HepG2 (cell line): Measurements from ENCODE around the gene GYS2. TPM values are rescaled to one million over a fixed set of nuclear protein-coding genes. Genes with fewer than 3 reads are reported as not detected.

Experiments
- ATAC-seq: fragments of 200-7000 bp; cut with Tn5 transposase; 3 replicates; pipeline ENCODE4 v1.9.1; 2020; ENCODE audit warnings: mild to moderate bottlenecking, moderate library complexity
- BruUV-seq: library from RNA; stranded (reverse); fragments of 400-500 nt; replicated peaks from 2 replicates; lab custom pipeline; 2021; lab: Mats Ljungman, UMichigan
- CTCF ChIA-PET: fragments of 300-600 bp; formaldehyde crosslinking; extraction: SDS; loops from one replicate; lab custom pipeline; 2021; ENCODE audit warnings: low total read pairs, inconsistent platforms, low intra/inter-chr PET ratio; lab: Yijun Ruan, JAX
- POLR2A ChIA-PET: fragments of 350-600 bp; sonication (Branson Sonifier 250); formaldehyde crosslinking; loops from one replicate; lab custom pipeline; 2020; ENCODE audit warnings: antibody characterized with exemption, inconsistent platforms; lab: Yijun Ruan, JAX
- DNase-seq: peaks from one replicate; pipeline ENCODE4 v3.0.0-alpha.2; 2015; ENCODE audit warnings: low spot score
- FAIRE-seq: peaks from 3 replicates; lab custom pipeline; 2011; peaks lifted over from hg19 to GRCh38; lab: Jason Lieb, UNC
- H2AFZ ChIP-seq: one replicate; pipeline ENCODE4 v1.6.1; 2011; ENCODE audit warnings: low read length, inconsistent platforms
- H3K27ac ChIP-seq: fragments of 300-600 bp; 3 replicates; pipeline ENCODE4 v1.8.0; 2011; ENCODE audit warnings: mixed run types, mild to moderate bottlenecking, mixed read lengths, low read length, inconsistent platforms; ENCODE audit not compliant: insufficient read depth; ENCODE audit errors: extremely low read length
- H3K27me3 ChIP-seq, 2 experiments: fragments of 200-600 bp in 1 of 2; 2 replicates in 1 of 2; 3 replicates in 1 of 2; pipeline versions ENCODE4 v1.6.0 to v1.8.0; 2011; ENCODE audit warnings: low read length in 2 of 2, mild to moderate bottlenecking in 2 of 2, moderate library complexity in 2 of 2, inconsistent platforms in 1 of 2; ENCODE audit not compliant: insufficient read depth in 2 of 2, control insufficient read depth in 1 of 2
- H3K36me3 ChIP-seq, 2 experiments: fragments of 200-600 bp in 1 of 2; replicated peaks in 1 of 2; 2 replicates in 1 of 2; 3 replicates in 1 of 2; pipeline versions ENCODE4 v1.5.1 to v1.8.0; 2011; ENCODE audit warnings: low read length in 2 of 2, inconsistent platforms in 1 of 2; ENCODE audit not compliant: insufficient read depth in 2 of 2, control insufficient read depth in 1 of 2
- H3K4me1 ChIP-seq: 2 replicates; pipeline ENCODE4 v1.5.1; 2012; ENCODE audit warnings: low read length, inconsistent platforms; ENCODE audit not compliant: insufficient read depth
- H3K4me2 ChIP-seq: 2 replicates; pipeline ENCODE4 v1.6.0; 2011; ENCODE audit warnings: low read depth, low read length, inconsistent platforms
- H3K4me3 ChIP-seq, 3 experiments: fragments of 200-600 bp in 1 of 3; sonication (generic), shearing (Covaris generic) in 1 of 3; replicated peaks in 1 of 3; 2 replicates each; pipeline ENCODE4 v1.5.1; 2011 to 2016; ENCODE audit warnings: low read length in 3 of 3, inconsistent platforms in 2 of 3, low read depth in 2 of 3, mild to moderate bottlenecking in 2 of 3, control low read depth in 1 of 3, mixed read lengths in 1 of 3; ENCODE audit not compliant: insufficient read depth in 1 of 3
- H3K79me2 ChIP-seq: one replicate; pipeline ENCODE4 v1.6.1; 2011; ENCODE audit warnings: low read length, inconsistent platforms; ENCODE audit not compliant: insufficient read depth
- H3K9ac ChIP-seq: 2 replicates; pipeline ENCODE4 v1.6.0; 2011; ENCODE audit warnings: mild to moderate bottlenecking, low read depth, low read length, inconsistent platforms; ENCODE audit not compliant: insufficient read depth
- H3K9me3 ChIP-seq: 2 replicates; pipeline ENCODE4 v1.5.1; 2012; ENCODE audit warnings: mild to moderate bottlenecking, low read length
- H4K20me1 ChIP-seq: 2 replicates; pipeline ENCODE4 v1.6.0; 2011; ENCODE audit warnings: inconsistent platforms, mild to moderate bottlenecking, low read length, moderate library complexity; ENCODE audit not compliant: insufficient read depth
- ATF1 ChIP-seq: IDR thresholded peaks from 2 replicates; pipeline ENCODE4 v1.6.1; 2016; ENCODE audit warnings: mild to moderate bottlenecking, control low read depth
- CEBPZ ChIP-seq: IDR thresholded peaks from 2 replicates; pipeline ENCODE4 v1.6.1; 2012; ENCODE audit warnings: low read length, improper control_type of control experiment
- JUN ChIP-seq: sonication (generic); formaldehyde crosslinking; IDR thresholded peaks from 2 replicates; pipeline ENCODE4 v1.4.0; 2020; ENCODE audit warnings: mild to moderate bottlenecking, missing genetic modification reagents
- MTA3 ChIP-seq: sonication (generic); formaldehyde crosslinking; IDR thresholded peaks from 2 replicates; pipeline ENCODE4 v1.4.0; 2020; ENCODE audit warnings: missing genetic modification reagents
- POLR2AphosphoS2 ChIP-seq: IDR thresholded peaks from 2 replicates; pipeline ENCODE4 v1.6.1; 2011; ENCODE audit warnings: low read depth, low read length, improper control_type of control experiment
- SOX5 ChIP-seq: IDR thresholded peaks from 2 replicates; pipeline ENCODE4 v1.6.1; 2016; ENCODE audit warnings: borderline replicate concordance
- SPEN ChIP-seq: sonication (generic); formaldehyde crosslinking; IDR thresholded peaks from 2 replicates; pipeline ENCODE4 v1.5.1; 2020; ENCODE audit warnings: low read depth, mild to moderate bottlenecking, missing genetic modification reagents
- ZBTB21 ChIP-seq: sonication (generic); formaldehyde crosslinking; IDR thresholded peaks from 2 replicates; pipeline ENCODE4 v1.4.0; 2020; ENCODE audit warnings: missing genetic modification reagents
- ZMYM4 ChIP-seq: sonication (generic); formaldehyde crosslinking; IDR thresholded peaks from 2 replicates; pipeline ENCODE4 v1.8.1; 2023; ENCODE audit warnings: mild to moderate bottlenecking, missing genetic modification reagents
- ZNF234 ChIP-seq: sonication (generic); formaldehyde crosslinking; conservative IDR thresholded peaks from 2 replicates; pipeline ENCODE4 v1.5.1; 2020; ENCODE audit warnings: mild to moderate bottlenecking, missing genetic modification reagents
- ZNF343 ChIP-seq: sonication (generic); formaldehyde crosslinking; IDR thresholded peaks from 2 replicates; pipeline ENCODE4 v1.4.0; 2020; ENCODE audit warnings: mild to moderate bottlenecking, missing genetic modification reagents
- ZNF383 ChIP-seq: sonication (generic); formaldehyde crosslinking; IDR thresholded peaks from 2 replicates; pipeline ENCODE4 v1.4.0; 2020; ENCODE audit warnings: missing genetic modification reagents, mild to moderate bottlenecking, borderline replicate concordance
- ZNF605 ChIP-seq: sonication (generic); formaldehyde crosslinking; IDR thresholded peaks from 2 replicates; pipeline ENCODE4 v1.8.0; 2022; ENCODE audit warnings: mild to moderate bottlenecking, missing genetic modification reagents
- ZNF704 ChIP-seq: sonication (generic); formaldehyde crosslinking; IDR thresholded peaks from 2 replicates; pipeline ENCODE4 v1.8.1; 2023; ENCODE audit warnings: mild to moderate bottlenecking, inconsistent platforms, moderate library complexity, missing genetic modification reagents, borderline replicate concordance
- ZNF780A ChIP-seq: sonication (generic); formaldehyde crosslinking; IDR thresholded peaks from 2 replicates; pipeline ENCODE4 v1.8.0; 2022; ENCODE audit warnings: mild to moderate bottlenecking, missing genetic modification reagents, moderate library complexity
- WGBS: methylation state at CpG from one replicate; pipeline ENCODE4 v1.1.6; 2017; ENCODE audit warnings: low lambda C conversion rate; 5-methylcytosine and 5-hydroxymethylcytosine counted together
- in situ Hi-C: cut with HindIII; loops from 2 replicates; pipeline ENCODE4 v1.10.0; 2017; ENCODE audit warnings: low pct_unique_long_range_greater_than_20kb; ENCODE audit not compliant: extremely low pct_ligation_motif_present
- intact Hi-C: fragments of 100-400 bp; cut with micrococcal nuclease; formaldehyde crosslinking; loops from one replicate; pipeline ENCODE4 v1.10.0; 2022; ENCODE audit not compliant: unreplicated experiment
- polyA plus RNA-seq, 8 experiments: library from polyadenylated mRNA; depleted of rRNA in 3 of 8; stranded (reverse) in 7 of 8; unstranded in 1 of 8; fragments of >200 nt; fragmentation: Illumina TruSeq in 4 of 8; extraction: Trizol in 4 of 8; gene quantifications; 2 replicates each; pipeline versions ENCODE4 v1.2.1 to v1.2.3, GENCODE V29; 2011 to 2016; ENCODE audit warnings: low read depth in 4 of 8, missing spikeins in 1 of 8, mixed read lengths in 1 of 8; ENCODE audit not compliant: insufficient read depth in 1 of 8
- total RNA-seq, 5 experiments: library from RNA; depleted of rRNA; stranded (reverse); fragments of >200 nt; fragmentation: Illumina TruSeq; extraction: Trizol; gene quantifications; 2 replicates each; pipeline ENCODE4 v1.2.3, GENCODE V29; 2016; ENCODE audit warnings: low read depth in 1 of 5
- TF ChIP-seq, protein P1 (sequence below): sonication (generic); formaldehyde crosslinking; IDR thresholded peaks from 2 replicates; pipeline ENCODE4 v1.4.0; 2020; ENCODE audit warnings: missing genetic modification reagents, borderline replicate concordance

GYS2 gene
- total and polyA plus RNA-seq, 2 of the 13 experiments (the other 11 are each of a cell fraction or from before 2014, with no cell fraction given) = not detected

DNA sequence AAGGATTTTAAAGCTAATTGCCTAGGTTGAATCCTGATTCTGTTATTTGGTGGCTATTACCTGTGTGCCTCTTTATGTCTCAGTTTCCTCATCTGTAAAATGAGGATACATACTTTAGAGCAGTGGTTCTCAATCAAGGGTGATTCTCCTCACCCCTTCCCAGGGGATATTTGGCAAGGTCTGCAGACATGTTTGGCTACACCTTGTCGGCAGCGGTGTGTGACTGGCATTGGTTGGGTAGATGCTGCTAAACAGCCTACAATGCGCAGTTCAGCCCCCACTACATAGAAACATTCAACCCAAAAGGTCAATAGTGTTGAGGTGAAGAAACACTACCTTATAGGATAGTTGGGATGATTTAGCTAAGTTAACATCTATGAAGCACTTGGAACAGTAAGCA, 29.6 kb upstream of the GYS2 start (continued):
- no peak for TF ChIP-seq MTA3
- no peak for TF ChIP-seq ZNF704 (CRISPR knock-in tag)
- TF ChIP-seq JUN (CRISPR knock-in tag) = no peak
- TF ChIP-seq ZNF234 (CRISPR knock-in tag) = no peak
- TF ChIP-seq SOX5 = no peak
- TF ChIP-seq SPEN = no peak
- TF ChIP-seq ZMYM4 (CRISPR knock-in tag) = no peak

DNA sequence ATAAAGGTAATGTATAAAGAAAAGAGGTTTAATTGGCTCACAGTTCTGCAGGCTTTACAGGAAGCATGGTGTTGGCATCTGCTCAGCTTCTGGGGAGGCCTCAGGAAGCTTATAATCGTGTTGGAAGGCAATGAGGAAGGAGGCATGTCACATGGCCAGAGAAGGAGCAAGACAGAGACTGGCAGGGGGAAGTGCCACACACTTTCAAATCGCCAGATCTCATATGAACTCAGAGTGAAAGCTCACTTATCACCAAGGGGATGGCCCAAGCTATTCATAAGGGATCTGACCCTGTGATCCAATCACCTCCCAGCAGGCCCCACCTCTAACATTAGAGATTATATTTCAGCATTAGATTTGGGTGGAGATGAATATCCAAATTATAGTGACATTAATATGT, 26.7 kb upstream of the GYS2 start:
- POLR2A ChIA-PET = no interaction called here
- TF ChIP-seq ZNF780A (CRISPR knock-in tag) (no peak), ZNF343 (CRISPR knock-in tag) (no peak), ZNF605 (CRISPR knock-in tag) (no peak), ZNF383 (CRISPR knock-in tag) (no peak), ATF1 (CRISPR knock-in tag) (no peak), POLR2AphosphoS2 (no peak), CEBPZ (no peak), ZBTB21 (CRISPR knock-in tag) (no peak)
- TF ChIP-seq, protein P1, sequence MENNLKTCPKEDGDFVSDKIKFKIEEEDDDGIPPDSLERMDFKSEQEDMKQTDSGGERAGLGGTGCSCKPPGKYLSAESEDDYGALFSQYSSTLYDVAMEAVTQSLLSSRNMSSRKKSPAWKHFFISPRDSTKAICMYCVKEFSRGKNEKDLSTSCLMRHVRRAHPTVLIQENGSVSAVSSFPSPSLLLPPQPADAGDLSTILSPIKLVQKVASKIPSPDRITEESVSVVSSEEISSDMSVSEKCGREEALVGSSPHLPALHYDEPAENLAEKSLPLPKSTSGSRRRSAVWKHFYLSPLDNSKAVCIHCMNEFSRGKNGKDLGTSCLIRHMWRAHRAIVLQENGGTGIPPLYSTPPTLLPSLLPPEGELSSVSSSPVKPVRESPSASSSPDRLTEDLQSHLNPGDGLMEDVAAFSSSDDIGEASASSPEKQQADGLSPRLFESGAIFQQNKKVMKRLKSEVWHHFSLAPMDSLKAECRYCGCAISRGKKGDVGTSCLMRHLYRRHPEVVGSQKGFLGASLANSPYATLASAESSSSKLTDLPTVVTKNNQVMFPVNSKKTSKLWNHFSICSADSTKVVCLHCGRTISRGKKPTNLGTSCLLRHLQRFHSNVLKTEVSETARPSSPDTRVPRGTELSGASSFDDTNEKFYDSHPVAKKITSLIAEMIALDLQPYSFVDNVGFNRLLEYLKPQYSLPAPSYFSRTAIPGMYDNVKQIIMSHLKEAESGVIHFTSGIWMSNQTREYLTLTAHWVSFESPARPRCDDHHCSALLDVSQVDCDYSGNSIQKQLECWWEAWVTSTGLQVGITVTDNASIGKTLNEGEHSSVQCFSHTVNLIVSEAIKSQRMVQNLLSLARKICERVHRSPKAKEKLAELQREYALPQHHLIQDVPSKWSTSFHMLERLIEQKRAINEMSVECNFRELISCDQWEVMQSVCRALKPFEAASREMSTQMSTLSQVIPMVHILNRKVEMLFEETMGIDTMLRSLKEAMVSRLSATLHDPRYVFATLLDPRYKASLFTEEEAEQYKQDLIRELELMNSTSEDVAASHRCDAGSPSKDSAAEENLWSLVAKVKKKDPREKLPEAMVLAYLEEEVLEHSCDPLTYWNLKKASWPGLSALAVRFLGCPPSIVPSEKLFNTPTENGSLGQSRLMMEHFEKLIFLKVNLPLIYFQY (CRISPR knock-in tag) = no peak

More for the DNA sequence above, 26.7 kb upstream of the GYS2 start:
- Histone ChIP-seq H3K36me3 (no peaks in the 10 kb centered on the region), H3K27me3 (no peaks in the 10 kb centered on the region), H3K4me1 (no peaks in the 10 kb centered on the region), H3K4me2 (no peak overlapping the region), H4K20me1 (no peaks in the 10 kb centered on the region), H3K9ac (no peak overlapping the region), H3K79me2 (no peaks in the 10 kb centered on the region), H3K4me3 (no peak overlapping the region), H2AFZ (no peak overlapping the region), H3K9me3 (no peaks in the 10 kb centered on the region), H3K27ac (no peak overlapping the region)
- FAIRE-seq = no peak
- in situ Hi-C loops = no loop called here
- 0% methylated on average over 2 of the region's 2 CpGs for WGBS
- DNase-seq = no peak
- CTCF ChIA-PET = no interaction called here
- intact Hi-C loops = no loop called here
- no TSS peak for BruUV-seq
- no peak for ATAC-seq
